ENCODE measurements around the gene ZNF236. TPM values are rescaled to one million over a fixed set of nuclear protein-coding genes. Genes with fewer than 3 reads are reported as not detected.
"Not testable (repeated sequence)": the region's sequence is repeated elsewhere in the genome, so short reads cannot be mapped to it uniquely, and the experiment has no call there.

Gene ZNF236
- total RNA-seq, 2 experiments from 2014 or later = 6.6 to 16.1 TPM

DNA sequence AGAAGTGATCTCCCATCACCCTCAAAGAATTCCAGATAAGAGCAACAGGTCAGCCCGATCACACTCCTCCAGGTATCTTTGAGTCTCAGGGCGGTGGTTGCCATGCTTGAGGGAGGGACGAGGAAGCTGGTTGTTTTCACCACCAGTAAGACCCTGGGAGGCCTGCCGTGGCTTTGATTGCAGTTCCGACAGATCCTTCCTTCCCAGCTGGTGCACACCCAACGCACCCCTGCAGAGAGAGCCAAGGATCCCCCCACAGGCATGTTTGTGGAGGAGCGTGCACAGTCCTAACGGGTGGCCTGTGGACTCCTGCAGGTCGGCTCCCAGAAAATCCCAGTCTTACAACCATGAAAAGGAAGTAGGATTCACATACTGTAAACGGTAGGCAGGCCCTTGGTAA, 13.8 kb upstream of the ZNF236 start:
- H3K27ac ChIP-seq (ENCODE audit: low read depth, low read length, poor library complexity, severe bottlenecking) = no peak overlapping the region
- no peaks in the 10 kb centered on the region for H3K9me2 ChIP-seq (ENCODE audit: insufficient read depth, low read length)
- peaks cover 3% of the 10 kb centered on the region for H3K4me1 ChIP-seq (ENCODE audit: insufficient read depth, low read length, poor library complexity, severe bottlenecking)
- no peak for DNase-seq (ENCODE audit: low spot score)
- POLR2A ChIA-PET = interaction anchor here (0.7 kb wide), 1 partner anchor 31 kb away, joined by 4 read pairs; no protein-coding TSS in a partner anchor
- H3K36me3 ChIP-seq (ENCODE audit: insufficient read depth, low read length) = no peaks in the 10 kb centered on the region
- H3K9me3 ChIP-seq (ENCODE audit: low read length) = no peaks in the 10 kb centered on the region
- no peaks in the 10 kb centered on the region for H4K20me1 ChIP-seq (ENCODE audit: insufficient read depth, low read length)
- BruUV-seq (replicated peaks) = no TSS peak
- CTCF ChIA-PET (ENCODE audit: unreplicated experiment) = interaction anchor here (0.6 kb wide), 1 partner anchor 176 kb away, joined by 4 read pairs; no protein-coding TSS in a partner anchor
- no peak overlapping the region for H3K4me3 ChIP-seq (ENCODE audit: low read depth, low read length, poor library complexity, severe bottlenecking)
- TF ChIP-seq, protein P1, sequence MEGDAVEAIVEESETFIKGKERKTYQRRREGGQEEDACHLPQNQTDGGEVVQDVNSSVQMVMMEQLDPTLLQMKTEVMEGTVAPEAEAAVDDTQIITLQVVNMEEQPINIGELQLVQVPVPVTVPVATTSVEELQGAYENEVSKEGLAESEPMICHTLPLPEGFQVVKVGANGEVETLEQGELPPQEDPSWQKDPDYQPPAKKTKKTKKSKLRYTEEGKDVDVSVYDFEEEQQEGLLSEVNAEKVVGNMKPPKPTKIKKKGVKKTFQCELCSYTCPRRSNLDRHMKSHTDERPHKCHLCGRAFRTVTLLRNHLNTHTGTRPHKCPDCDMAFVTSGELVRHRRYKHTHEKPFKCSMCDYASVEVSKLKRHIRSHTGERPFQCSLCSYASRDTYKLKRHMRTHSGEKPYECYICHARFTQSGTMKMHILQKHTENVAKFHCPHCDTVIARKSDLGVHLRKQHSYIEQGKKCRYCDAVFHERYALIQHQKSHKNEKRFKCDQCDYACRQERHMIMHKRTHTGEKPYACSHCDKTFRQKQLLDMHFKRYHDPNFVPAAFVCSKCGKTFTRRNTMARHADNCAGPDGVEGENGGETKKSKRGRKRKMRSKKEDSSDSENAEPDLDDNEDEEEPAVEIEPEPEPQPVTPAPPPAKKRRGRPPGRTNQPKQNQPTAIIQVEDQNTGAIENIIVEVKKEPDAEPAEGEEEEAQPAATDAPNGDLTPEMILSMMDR (conservative IDR thresholded peaks at IDR 0.05; ENCODE audit: low read length) = no peak
- TF ChIP-seq EZH2phosphoT487 (IDR thresholded peaks at IDR 0.05; ENCODE audit: borderline replicate concordance, low read depth, low read length) = no peak
- no peaks in the 10 kb centered on the region for H3K79me2 ChIP-seq (ENCODE audit: insufficient read depth, low read depth, low read length)
- no peak overlapping the region for H2AFZ ChIP-seq (ENCODE audit: low read length)
- intact Hi-C loops (cut with micrococcal nuclease; ENCODE audit: unreplicated experiment) = no loop called here
- H3K4me2 ChIP-seq (ENCODE audit: low read length) = no peak overlapping the region

DNA sequence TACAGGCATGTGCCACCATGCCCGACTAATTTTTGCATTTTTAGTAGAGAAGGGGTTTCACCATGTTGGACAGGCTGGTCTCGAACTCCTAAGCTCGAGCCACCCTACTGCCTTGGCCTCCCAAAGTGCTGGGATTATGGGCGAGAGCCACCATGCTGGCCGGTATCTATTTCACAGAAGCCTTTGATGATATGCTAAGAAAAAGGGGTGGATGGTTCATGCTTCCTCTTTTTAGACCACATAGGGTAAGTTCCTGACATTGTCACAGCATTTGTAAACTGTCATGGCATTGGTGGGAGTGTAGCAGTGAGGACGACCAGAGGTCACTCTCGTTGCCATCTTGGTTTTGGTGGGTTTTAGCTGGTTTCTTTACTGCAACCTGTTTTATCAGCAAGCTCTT, 10.8 kb upstream of the ZNF236 start:
- H3K9me2 ChIP-seq (ENCODE audit: insufficient read depth, low read length); H3K9me3 ChIP-seq (ENCODE audit: low read length); H2AFZ ChIP-seq (ENCODE audit: low read length); BruUV-seq (replicated peaks); CTCF ChIA-PET (ENCODE audit: unreplicated experiment); intact Hi-C loops (cut with micrococcal nuclease; ENCODE audit: unreplicated experiment); DNase-seq (ENCODE audit: low spot score); H3K4me2 ChIP-seq (ENCODE audit: low read length); H3K27ac ChIP-seq (ENCODE audit: low read depth, low read length, poor library complexity, severe bottlenecking); H3K79me2 ChIP-seq (ENCODE audit: insufficient read depth, low read depth, low read length); H3K4me3 ChIP-seq (ENCODE audit: low read depth, low read length, poor library complexity, severe bottlenecking); H3K4me1 ChIP-seq (ENCODE audit: insufficient read depth, low read length, poor library complexity, severe bottlenecking); H3K36me3 ChIP-seq (ENCODE audit: insufficient read depth, low read length); H4K20me1 ChIP-seq (ENCODE audit: insufficient read depth, low read length): not testable (repeated sequence)
- POLR2A ChIA-PET = interaction anchor here (1.2 kb wide), 1 partner anchor 9 kb away, joined by 4 read pairs; no protein-coding TSS in a partner anchor

DNA sequence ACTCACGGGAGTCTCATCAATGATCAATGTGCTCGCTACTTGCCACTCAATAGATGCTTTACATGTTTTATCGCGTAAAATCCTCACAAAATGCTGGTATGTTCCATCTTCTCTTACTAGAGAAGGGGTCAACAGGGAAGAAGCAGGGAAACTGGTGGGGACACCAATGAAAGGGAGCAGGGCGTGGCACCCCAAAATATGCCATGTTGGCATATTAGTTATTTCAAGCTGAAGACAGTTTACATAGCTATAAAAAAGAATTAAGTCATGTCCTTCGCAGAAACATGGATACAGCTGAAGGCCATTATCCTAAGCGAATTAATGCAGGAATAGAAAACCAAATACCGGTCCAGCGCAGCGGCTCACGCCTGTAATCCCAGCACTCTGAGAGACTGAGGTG, 8.1 kb upstream of the ZNF236 start:
- no peaks in the 10 kb centered on the region for H3K9me2 ChIP-seq (ENCODE audit: insufficient read depth, low read length)
- CTCF ChIA-PET (ENCODE audit: unreplicated experiment) = no interaction called here
- H3K79me2 ChIP-seq (ENCODE audit: insufficient read depth, low read depth, low read length) = peaks cover 12% of the 10 kb centered on the region; the same call in 1 of the 2 replicates
- H3K27ac ChIP-seq (ENCODE audit: low read depth, low read length, poor library complexity, severe bottlenecking) = no peak overlapping the region
- H2AFZ ChIP-seq (ENCODE audit: low read length) = no peak overlapping the region
- no peak overlapping the region for H3K4me2 ChIP-seq (ENCODE audit: low read length)
- TF ChIP-seq EZH2phosphoT487 (IDR thresholded peaks at IDR 0.05; ENCODE audit: borderline replicate concordance, low read depth, low read length) = no peak
- TF ChIP-seq, protein P1 (conservative IDR thresholded peaks at IDR 0.05; ENCODE audit: low read length) = no peak
- intact Hi-C loops (cut with micrococcal nuclease; ENCODE audit: unreplicated experiment) = no loop called here
- no peak for DNase-seq (ENCODE audit: low spot score)
- H3K4me3 ChIP-seq (ENCODE audit: low read depth, low read length, poor library complexity, severe bottlenecking) = no peak overlapping the region
- H3K36me3 ChIP-seq (ENCODE audit: insufficient read depth, low read length) = peaks cover 12% of the 10 kb centered on the region
- no peaks in the 10 kb centered on the region for H4K20me1 ChIP-seq (ENCODE audit: insufficient read depth, low read length)
- no peaks in the 10 kb centered on the region for H3K4me1 ChIP-seq (ENCODE audit: insufficient read depth, low read length, poor library complexity, severe bottlenecking)
- POLR2A ChIA-PET = no interaction called here
- BruUV-seq (replicated peaks) = no TSS peak
- H3K9me3 ChIP-seq (ENCODE audit: low read length) = no peaks in the 10 kb centered on the region
